ENCODE results near the gene FDX2.

Gene FDX2

GRCh38 chr19:10332965-10333757 is 17.3 kb upstream of the FDX2 start, which contains the start of gene RAVER1:
Gene RAVER1, minus strand, starts transcription at chr19:10333529. Its CDS starts 22 bp downstream, at chr19:10333507.
- DNase-seq (ENCODE audit: low read depth): peak; percentile 98

GRCh38 chr19:10332158-10332964 is 16.5 kb upstream of the FDX2 start:
- DNase-seq (ENCODE audit: low read depth): no peak

- DNase-seq (ENCODE audit: low read depth): no peak
These were observed 13.7 kb upstream of the FDX2 start for GRCh38 chr19:10329555-10329954.

DNA sequence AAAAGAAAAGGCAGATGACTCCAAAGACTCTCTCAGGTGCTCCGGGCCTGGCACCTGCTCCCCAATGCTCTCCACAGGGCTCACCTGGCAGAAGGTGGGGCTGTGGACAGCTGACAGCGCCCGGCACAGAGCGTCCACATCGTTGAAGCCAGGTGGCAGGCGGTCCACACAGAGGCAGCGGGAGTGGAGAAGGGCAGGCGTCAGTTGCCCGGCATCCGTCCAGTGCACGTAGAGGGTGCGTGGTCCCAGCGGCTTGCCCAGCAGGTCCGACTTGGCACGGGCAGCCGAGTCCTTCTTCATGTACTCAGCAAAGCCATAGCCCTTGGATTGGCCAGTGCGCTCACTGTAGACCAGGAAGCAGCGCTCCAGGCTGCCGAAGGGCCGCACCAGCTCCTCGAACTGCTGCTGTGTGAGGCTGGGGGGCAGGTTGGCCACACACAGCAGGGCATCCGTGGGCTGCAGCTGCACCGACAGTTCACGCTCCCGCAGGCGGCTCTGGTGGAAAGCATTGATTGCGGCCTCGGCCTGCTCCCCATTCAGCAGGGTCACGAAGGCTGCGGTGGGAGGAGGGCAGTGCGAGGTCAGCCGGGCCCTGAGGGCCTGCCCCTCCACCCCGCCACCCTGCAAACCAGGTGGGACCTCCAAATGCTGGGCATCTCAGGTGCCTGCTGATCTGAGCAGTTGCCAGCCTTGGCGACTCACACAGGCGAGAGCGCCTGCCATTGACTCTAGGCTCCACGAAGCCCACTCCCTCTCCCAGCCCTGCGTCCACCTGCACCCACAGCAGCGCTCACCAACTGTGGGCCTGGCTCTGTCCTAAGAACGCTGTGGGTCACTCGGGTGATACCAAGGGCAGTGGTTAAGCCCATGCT is 13.0 kb upstream of the FDX2 start:
- DNase-seq (ENCODE audit: low read depth): no peak

DNA sequence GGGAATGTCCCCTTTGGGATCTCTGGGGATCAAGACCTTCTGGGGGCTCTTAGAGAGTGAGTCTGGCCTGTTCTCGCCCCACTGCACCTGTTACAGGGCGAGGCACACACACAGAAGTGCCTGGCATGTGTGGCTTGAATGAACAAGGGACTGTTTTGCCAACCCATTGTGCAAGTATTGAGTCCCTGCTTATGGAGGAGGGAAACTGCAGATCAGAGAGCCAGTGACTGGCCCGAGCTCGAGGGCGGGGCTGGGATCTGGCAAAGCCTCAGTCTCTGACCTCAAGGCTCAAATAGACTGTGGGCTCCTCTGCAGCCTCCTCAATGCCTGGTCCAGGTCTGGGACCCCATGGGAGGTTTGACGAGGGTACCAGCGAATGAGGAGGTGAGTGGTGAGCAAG is 12.0 kb upstream of the FDX2 start:
- DNase-seq (ENCODE audit: low read depth): no peak

- DNase-seq (ENCODE audit: low read depth): no peak
These were observed 9.9 kb upstream of the FDX2 start for GRCh38 chr19:10325732-10326131.

- DNase-seq (ENCODE audit: low read depth): no peak
These were observed 6.3 kb upstream of the FDX2 start for GRCh38 chr19:10321874-10322835.

GRCh38 chr19:10321417-10321797 is 5.6 kb upstream of the FDX2 start:
- no peak for DNase-seq (ENCODE audit: low read depth)

DNA sequence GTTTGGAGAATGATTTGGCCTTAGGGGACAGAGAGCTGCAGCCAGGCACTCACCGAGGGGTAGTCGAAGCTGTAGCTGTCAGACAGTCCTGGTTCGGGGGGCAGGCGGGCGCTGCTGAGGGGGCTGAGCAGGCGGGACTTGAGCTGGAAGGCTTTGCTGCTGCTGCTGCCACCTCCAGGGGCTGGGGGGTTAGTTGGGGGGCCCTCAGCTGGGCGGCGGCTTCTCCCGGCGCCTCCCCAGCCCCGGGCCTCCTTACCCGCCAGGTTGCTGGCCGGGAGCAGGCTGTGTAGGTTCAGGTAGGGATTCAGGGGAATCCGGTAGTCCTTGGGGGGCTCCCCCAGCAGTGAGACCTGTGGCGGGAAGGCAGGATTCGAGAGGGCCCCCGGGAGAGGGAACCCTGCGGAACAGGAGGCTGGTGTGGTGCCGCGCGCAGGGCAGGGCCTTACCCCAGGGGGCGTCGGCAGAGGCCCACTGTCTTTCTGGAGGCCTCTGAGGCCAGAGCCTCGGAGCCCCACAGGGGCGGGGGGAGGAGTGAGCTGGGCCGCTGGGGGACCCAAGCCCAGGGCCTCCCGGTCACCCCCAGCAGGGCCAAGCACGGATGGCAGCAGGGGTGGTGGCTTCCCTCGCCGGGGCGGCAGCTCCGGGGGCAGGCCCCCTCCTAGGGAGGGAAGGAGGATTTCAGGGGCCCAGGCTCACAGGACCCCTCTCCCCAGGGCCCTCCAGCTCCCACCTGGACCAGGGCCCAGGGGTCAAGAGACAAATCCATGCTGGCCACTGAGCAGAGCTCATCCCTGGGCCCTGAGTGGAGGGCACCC is 5.0 kb upstream of the FDX2 start:
- no peak for DNase-seq (ENCODE audit: low read depth)

DNA sequence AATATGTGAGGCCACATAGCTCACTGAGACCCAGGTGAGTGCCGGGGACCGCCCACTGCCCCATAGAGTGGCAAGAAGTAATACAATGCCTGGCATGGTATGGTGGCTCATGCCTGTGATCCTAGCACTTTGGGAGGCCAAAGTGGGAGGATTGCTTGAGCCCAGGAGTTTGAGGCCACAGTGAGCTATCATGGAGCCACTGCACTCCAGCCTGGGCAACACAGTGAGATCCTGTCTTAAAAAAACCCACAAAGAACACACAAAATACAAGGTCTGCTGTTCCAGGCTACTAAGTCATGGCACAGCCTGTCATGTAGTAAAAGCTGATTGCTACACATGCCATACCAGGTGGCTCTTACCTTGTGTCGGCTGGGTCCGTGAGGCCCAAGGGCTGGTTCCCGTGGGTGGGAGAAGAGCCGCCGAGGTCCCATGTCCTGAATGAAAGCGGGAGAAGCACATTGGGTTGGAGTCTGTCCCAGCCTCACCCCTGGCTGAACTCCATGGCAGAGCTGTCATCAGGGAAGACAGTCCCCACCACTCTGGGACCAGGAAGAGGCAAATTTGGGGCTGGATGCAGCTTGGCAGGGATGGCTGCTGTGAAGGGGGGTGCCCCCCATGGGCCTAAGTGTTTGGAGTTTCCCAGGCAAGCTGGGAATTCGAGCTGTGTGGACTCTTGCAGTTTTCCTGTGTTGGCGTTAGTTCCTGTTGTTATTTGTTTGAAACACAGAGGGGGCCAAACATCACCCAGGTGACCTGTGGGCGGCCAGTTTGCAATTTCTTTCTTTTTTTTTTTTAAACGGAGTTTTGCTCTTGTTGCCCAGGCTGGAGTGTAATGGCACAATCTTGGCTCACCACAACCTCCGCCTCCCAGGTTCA is 3.2 kb upstream of the FDX2 start:
- DNase-seq (ENCODE audit: low read depth): no peak

GRCh38 chr19:10317857-10318462 is 2.1 kb upstream of the FDX2 start:
- no peak for DNase-seq (ENCODE audit: low read depth)

- DNase-seq (ENCODE audit: low read depth): no peak
These were observed 1.4 kb upstream of the FDX2 start for GRCh38 chr19:10317045-10317856.

DNA sequence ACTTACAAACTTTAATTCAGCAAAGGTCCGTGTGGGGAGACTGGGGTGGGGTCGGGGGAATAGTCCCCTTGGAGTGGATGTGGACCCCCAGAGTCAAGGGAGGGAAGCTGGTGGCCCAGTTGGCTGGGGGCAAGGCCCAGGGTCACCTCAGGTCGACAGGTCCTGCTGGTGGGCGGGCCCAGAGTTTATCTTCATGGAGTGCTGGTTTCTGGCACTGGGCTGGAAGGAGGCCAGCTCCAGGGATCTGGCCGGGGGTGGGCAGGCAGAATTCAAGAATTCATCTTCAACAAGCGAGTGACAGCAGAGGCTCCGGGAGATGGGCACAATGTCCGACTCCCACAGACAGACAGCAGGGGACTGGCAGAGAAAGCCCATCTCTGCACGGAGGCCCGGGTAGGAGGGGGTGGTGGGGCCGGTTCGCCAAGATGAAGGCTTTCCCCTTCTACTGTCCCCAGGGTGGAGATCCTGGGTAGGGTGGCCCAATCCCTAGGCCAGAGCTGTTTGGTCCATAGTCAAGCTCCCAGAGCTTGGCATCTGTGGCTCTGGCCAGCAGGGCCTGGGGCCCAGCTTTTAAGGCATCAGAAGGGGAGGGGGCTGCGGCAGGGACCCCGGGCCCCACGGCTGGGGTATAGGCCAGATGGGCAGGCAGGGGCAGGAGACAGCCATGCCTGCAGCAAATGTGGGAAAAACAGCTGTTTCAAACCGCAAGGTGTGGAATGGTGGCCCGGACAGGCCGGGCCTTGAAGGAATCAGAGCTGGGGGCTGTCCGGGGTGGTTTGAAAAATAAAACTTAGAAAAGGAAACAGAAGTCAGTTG is 622 bp upstream of the FDX2 start:
- no peak for DNase-seq (ENCODE audit: low read depth)

GRCh38 chr19:10309423-10309822 is 6.4 kb downstream of the FDX2 start, which contains the start of gene ZGLP1:
Gene ZGLP1, minus strand, starts transcription at chr19:10309815.
- no peak for DNase-seq (ENCODE audit: low read depth)

DNA sequence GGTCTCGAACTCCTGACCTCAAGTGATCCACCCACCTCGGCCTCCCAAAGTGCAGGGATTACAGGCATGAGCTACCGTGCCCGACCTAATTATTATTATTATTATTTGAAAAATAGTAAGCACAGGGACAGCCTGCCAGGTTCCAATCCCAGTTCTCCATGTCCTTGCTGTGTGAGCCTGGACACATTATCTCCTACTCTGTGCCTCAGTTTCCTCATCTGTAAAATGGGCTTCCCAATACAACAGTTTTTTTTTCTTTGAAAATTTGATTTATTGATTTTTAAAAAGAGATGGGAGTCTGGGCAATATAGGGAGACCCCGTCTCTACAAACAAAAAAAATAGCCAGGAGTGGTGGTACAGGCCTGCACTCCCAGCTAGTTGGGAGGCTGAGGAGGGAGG is 9.5 kb downstream of the FDX2 start:
- DNase-seq (ENCODE audit: low read depth): no peak

DNA sequence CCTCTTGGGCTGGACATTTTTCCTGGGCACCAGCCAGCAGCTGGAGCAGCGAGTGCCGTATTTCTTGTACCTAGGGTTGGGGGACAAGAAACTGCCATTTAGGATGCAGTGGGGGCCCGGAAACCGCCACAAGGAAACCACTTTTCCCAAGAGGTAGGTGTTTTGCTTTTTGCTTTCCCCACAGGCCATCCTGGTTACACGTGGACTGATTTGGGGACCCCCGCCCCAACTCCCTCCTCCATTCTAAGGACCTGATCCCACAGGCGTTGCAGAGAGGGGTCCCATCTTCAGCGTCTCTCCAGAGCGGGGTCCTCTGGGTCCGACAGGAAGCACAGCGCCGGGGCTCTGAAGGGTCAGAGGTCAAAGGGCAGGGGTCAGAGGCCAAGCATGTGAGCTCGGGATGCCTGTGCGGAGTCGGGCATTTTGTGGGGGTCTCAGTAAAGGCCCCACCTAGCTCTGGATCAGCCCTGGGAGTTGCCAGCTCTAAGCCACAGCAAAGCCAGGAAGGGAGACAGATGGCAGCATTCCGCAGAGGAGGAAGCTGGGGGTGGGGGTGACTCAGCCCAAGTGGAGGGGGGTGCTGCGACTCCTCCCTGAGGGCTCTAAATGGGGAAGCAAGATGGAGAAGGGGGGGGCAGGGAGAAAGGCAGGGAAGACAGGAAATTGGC is 10.5 kb downstream of the FDX2 start:
- no peak for DNase-seq (ENCODE audit: low read depth)
